ENCODE measurements around the gene TNNI2. TPM values are rescaled to one million over a fixed set of nuclear protein-coding genes. Genes with fewer than 3 reads are reported as not detected.

The TNNI2 gene
- total RNA-seq, 1 experiment from 2014 or later, result not detected

DNA sequence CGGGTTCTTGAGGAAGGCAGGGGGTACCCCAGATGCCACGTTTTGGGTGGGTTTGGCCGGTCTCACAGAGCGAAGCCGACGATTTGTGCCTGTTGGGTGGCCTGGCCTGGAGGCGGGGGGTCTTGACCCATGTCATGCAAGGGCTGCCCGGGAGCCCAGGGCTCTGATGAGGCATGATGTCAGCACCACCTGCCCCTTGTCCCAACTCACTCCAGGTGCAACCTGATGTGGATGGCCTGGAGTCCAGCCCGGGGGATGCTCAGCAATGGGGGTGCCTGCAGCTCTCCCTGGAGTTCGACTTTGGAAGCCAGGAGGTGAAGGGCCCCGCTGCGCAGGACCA, 3.1 kb upstream of the TNNI2 start:
- H2AK5ac ChIP-seq (ENCODE audit: insufficient read length, low read length), result no peak overlapping the region
- no CpG with 5 or more reads among the region's 12 CpGs for WGBS (ENCODE audit: extremely low coverage, insufficient read length, low lambda C conversion rate)
- H3K27ac Mint-ChIP-seq, result no peak overlapping the region
- no peak overlapping the region for H3K14ac ChIP-seq (ENCODE audit: insufficient read depth, low read length)
- H2AFZ ChIP-seq (ENCODE audit: low read length), result no peak overlapping the region
- no peak overlapping the region for H3K27ac ChIP-seq (ENCODE audit: insufficient read length, low read depth, low read length)
- H3K4ac ChIP-seq (ENCODE audit: low read depth, low read length), result no peak overlapping the region
- H2BK5ac ChIP-seq (ENCODE audit: insufficient read length, low read length), result no peak overlapping the region
- DNase-seq, result no peak
- no peaks in the 10 kb centered on the region for H3K79me1 ChIP-seq (ENCODE audit: insufficient read depth, low read depth, low read length, poor library complexity, severe bottlenecking)
- H3K9me3 ChIP-seq (ENCODE audit: control insufficient read depth, low read depth, low read length), result no peaks in the 10 kb centered on the region
- no peaks in the 10 kb centered on the region for H3K36me3 Mint-ChIP-seq (ENCODE audit: insufficient read depth in 1 of 3, low read depth in 3 of 3)
- H4K91ac ChIP-seq (ENCODE audit: insufficient read length, low read depth, low read length), result no peak overlapping the region
- peaks cover 3% of the 10 kb centered on the region for H3K23me2 ChIP-seq (ENCODE audit: insufficient read length, low read depth, low read length, poor library complexity, severe bottlenecking)
- no peak overlapping the region for H2BK20ac ChIP-seq (ENCODE audit: low read depth, low read length, poor library complexity, severe bottlenecking)
- peaks cover 3 to 9% of the 10 kb centered on the region in 2 experiments; a peak in 3 of 4 replicates for H3K4me1 Mint-ChIP-seq
- no peak overlapping the region for H3K23ac ChIP-seq (ENCODE audit: insufficient read length, low read depth, low read length)
- no peak overlapping the region for H2BK15ac ChIP-seq (ENCODE audit: low read depth, low read length)
- H3K27me3 ChIP-seq (ENCODE audit: insufficient read depth, low read length), result no peaks in the 10 kb centered on the region
- H3T11ph ChIP-seq (ENCODE audit: low read length), result no peak overlapping the region
- H3K9ac ChIP-seq (ENCODE audit: extremely low read depth, insufficient read length, low read length), result no peak overlapping the region
- H4K20me1 ChIP-seq (ENCODE audit: control insufficient read depth, insufficient read depth, insufficient read length), result no peaks in the 10 kb centered on the region
- H2BK120ac ChIP-seq (ENCODE audit: low read depth, low read length, poor library complexity, severe bottlenecking), result no peak overlapping the region
- H3K4me1 ChIP-seq (ENCODE audit: insufficient read depth, low read length), result no peaks in the 10 kb centered on the region
- no peaks in the 10 kb centered on the region; a peak in 1 of 5 replicates for H3K9me3 Mint-ChIP-seq
- H3K4me2 ChIP-seq (ENCODE audit: insufficient read depth, insufficient read length, low read length), result no peak overlapping the region
- TF ChIP-seq, protein P1, sequence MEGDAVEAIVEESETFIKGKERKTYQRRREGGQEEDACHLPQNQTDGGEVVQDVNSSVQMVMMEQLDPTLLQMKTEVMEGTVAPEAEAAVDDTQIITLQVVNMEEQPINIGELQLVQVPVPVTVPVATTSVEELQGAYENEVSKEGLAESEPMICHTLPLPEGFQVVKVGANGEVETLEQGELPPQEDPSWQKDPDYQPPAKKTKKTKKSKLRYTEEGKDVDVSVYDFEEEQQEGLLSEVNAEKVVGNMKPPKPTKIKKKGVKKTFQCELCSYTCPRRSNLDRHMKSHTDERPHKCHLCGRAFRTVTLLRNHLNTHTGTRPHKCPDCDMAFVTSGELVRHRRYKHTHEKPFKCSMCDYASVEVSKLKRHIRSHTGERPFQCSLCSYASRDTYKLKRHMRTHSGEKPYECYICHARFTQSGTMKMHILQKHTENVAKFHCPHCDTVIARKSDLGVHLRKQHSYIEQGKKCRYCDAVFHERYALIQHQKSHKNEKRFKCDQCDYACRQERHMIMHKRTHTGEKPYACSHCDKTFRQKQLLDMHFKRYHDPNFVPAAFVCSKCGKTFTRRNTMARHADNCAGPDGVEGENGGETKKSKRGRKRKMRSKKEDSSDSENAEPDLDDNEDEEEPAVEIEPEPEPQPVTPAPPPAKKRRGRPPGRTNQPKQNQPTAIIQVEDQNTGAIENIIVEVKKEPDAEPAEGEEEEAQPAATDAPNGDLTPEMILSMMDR (conservative IDR thresholded peaks at IDR 0.05), result no peak
- H4K8ac ChIP-seq (replicated peaks; ENCODE audit: insufficient read length, low read depth, low read length), result no peak overlapping the region
- no peak overlapping the region for H3K56ac ChIP-seq (ENCODE audit: insufficient read length, low read depth, low read length)
- no peak overlapping the region for H2BK12ac ChIP-seq (ENCODE audit: insufficient read length, low read depth, low read length)
- H3K18ac ChIP-seq (ENCODE audit: insufficient read length, low read depth, low read length), result no peak overlapping the region
- H3K79me2 ChIP-seq (ENCODE audit: insufficient read depth, low read length), result no peaks in the 10 kb centered on the region
- no peak overlapping the region for H3K4me3 Mint-ChIP-seq
- peaks cover 17% of the 10 kb centered on the region for H3K27me3 Mint-ChIP-seq (ENCODE audit: low read depth)
- H4K5ac ChIP-seq (ENCODE audit: insufficient read length, low read depth, low read length), result no peak overlapping the region

Data from H9 (cell line).